K562 (cell line): ENCODE results near the gene MLKL. TPM values are rescaled to one million over a fixed set of nuclear protein-coding genes. Genes with fewer than 3 reads are reported as not detected.
A peak's percentile ranks its signal among the peaks of the same experiment; 100 is the strongest.

Experiments
- ATAC-seq: fragments of 200-7000 bp; cut with Tn5 transposase; 3 replicates; pipeline ENCODE4 v1.9.1; 2020; ENCODE audit warnings: moderate library complexity
- BruUV-seq: library from RNA; stranded (reverse); fragments of 400-500 nt; replicated peaks from 2 replicates; lab custom pipeline; 2021; lab: Mats Ljungman, UMichigan
- CTCF ChIA-PET: fragments of 300-600 bp; formaldehyde crosslinking; extraction: SDS; loops from one replicate; lab custom pipeline; 2021; ENCODE audit warnings: low intra/inter-chr PET ratio; lab: Yijun Ruan, JAX
- POLR2A ChIA-PET: fragments of 300-600, 350-650 bp; sonication (Branson Sonifier 250); formaldehyde crosslinking; extraction: SDS; loops from one replicate; lab custom pipeline; 2021; ENCODE audit warnings: antibody characterized with exemption, inconsistent platforms; lab: Yijun Ruan, JAX
- DNase-seq, 4 experiments: peaks; one replicate each; pipeline versions ENCODE4 v3.0.0 to v3.0.0-alpha.2; 2011 to 2018; ENCODE audit warnings: low spot score in 3 of 4, mixed read lengths in 3 of 4; ENCODE audit errors: extremely low read depth in 1 of 4
- FAIRE-seq: peaks from 2 replicates; lab custom pipeline; 2011; peaks lifted over from hg19 to GRCh38; lab: Jason Lieb, UNC
- H2AFZ ChIP-seq: 2 replicates; pipeline ENCODE4 v1.6.0; 2011; ENCODE audit warnings: low read depth, low read length, control low read depth, inconsistent platforms
- H3K27ac ChIP-seq: fragments of 200-600 bp; 3 replicates; pipeline ENCODE4 v1.8.0; 2011; ENCODE audit warnings: low read depth, mild to moderate bottlenecking, control low read depth, inconsistent platforms, low read length, moderate library complexity, mixed read lengths; ENCODE audit errors: extremely low read depth
- H3K27me3 ChIP-seq, 2 experiments: fragments of 300-600 bp in 1 of 2; 2 replicates in 1 of 2; 3 replicates in 1 of 2; pipeline versions ENCODE4 v1.6.0 to v1.8.0; 2011; ENCODE audit warnings: inconsistent platforms in 2 of 2, low read length in 2 of 2, mild to moderate bottlenecking in 1 of 2, mixed read lengths in 1 of 2, moderate library complexity in 1 of 2; ENCODE audit not compliant: control insufficient read depth in 2 of 2, insufficient read depth in 2 of 2
- H3K36me3 ChIP-seq: fragments of 300-600 bp; 3 replicates; pipeline ENCODE4 v1.8.0; 2011; ENCODE audit warnings: mild to moderate bottlenecking, low read length, inconsistent platforms; ENCODE audit not compliant: control insufficient read depth, insufficient read depth
- H3K4me1 ChIP-seq, 2 experiments: fragments of 200-600 bp in 1 of 2; replicated peaks in 1 of 2; 2 replicates in 1 of 2; 3 replicates in 1 of 2; pipeline versions ENCODE4 v1.5.1 to v1.8.0; 2011; ENCODE audit warnings: inconsistent platforms in 2 of 2, low read length in 2 of 2, mild to moderate bottlenecking in 1 of 2, mixed read lengths in 1 of 2, moderate library complexity in 1 of 2; ENCODE audit not compliant: control insufficient read depth in 2 of 2, insufficient read depth in 2 of 2
- H3K4me2 ChIP-seq: 2 replicates; pipeline ENCODE4 v1.6.1; 2011; ENCODE audit warnings: low read length, control low read depth, inconsistent platforms, mixed read lengths; ENCODE audit not compliant: insufficient read depth
- H3K4me3 ChIP-seq: fragments of 200-600 bp; sonication (generic), shearing (Covaris generic); 2 replicates; pipeline ENCODE4 v1.5.1; 2016; ENCODE audit warnings: control low read depth, inconsistent platforms
- H3K79me2 ChIP-seq: fragments of 200-600 bp; 3 replicates; pipeline ENCODE4 v1.8.0; 2011; ENCODE audit warnings: low read length, inconsistent platforms; ENCODE audit not compliant: control insufficient read depth, insufficient read depth
- H3K9ac ChIP-seq, 2 experiments: 2 replicates each; pipeline versions ENCODE4 v1.6.0 to v1.6.1; 2011; ENCODE audit warnings: low read depth in 2 of 2, low read length in 2 of 2, control low read depth in 1 of 2, inconsistent platforms in 1 of 2, mild to moderate bottlenecking in 1 of 2, mixed read lengths in 1 of 2; ENCODE audit not compliant: insufficient read depth in 1 of 2
- H3K9me1 ChIP-seq: one replicate; pipeline ENCODE4 v1.6.0; 2011; ENCODE audit warnings: inconsistent platforms, mild to moderate bottlenecking, low read length, moderate library complexity; ENCODE audit not compliant: control insufficient read depth, insufficient read depth
- H3K9me3 ChIP-seq: replicated peaks from 2 replicates; pipeline ENCODE4 v1.5.1; 2011; ENCODE audit warnings: low read depth, low read length, inconsistent platforms; ENCODE audit not compliant: control insufficient read depth, insufficient read depth
- H4K20me1 ChIP-seq: replicated peaks from 2 replicates; pipeline ENCODE4 v1.6.1; 2011; ENCODE audit warnings: low read length, inconsistent platforms, mixed read lengths; ENCODE audit not compliant: control insufficient read depth, insufficient read depth
- BMI1 ChIP-seq: fragments of 150-350 bp; IDR thresholded peaks from 2 replicates; pipeline ENCODE4 v1.6.1; 2014; ENCODE audit warnings: low read length
- NFE2L1 ChIP-seq: fragments of 450-650 bp; IDR thresholded peaks from 2 replicates; pipeline ENCODE4 v1.6.1; 2016; ENCODE audit warnings: missing genetic modification characterization, low read depth, mild to moderate bottlenecking, missing compliant biosample characterization, moderate library complexity, borderline replicate concordance
- PCBP1 ChIP-seq: fragments of 200-400 bp; formaldehyde crosslinking; IDR thresholded peaks from 2 replicates; pipeline ENCODE4 v1.6.1; 2018; ENCODE audit warnings: mild to moderate bottlenecking, low read depth, low read length; ENCODE audit not compliant: poor library complexity, severe bottlenecking
- PPARD ChIP-seq: fragments of 250-450 bp; sonication (Bioruptor Pico); IDR thresholded peaks from 2 replicates; pipeline ENCODE4 v1.8.0; 2022; ENCODE audit warnings: inconsistent platforms, mild to moderate bottlenecking, moderate library complexity
- SLC30A9 ChIP-seq: fragments of 250-450 bp; sonication (Bioruptor Pico); IDR thresholded peaks from 2 replicates; pipeline ENCODE4 v1.8.0; 2022; ENCODE audit warnings: mild to moderate bottlenecking, moderate library complexity
- TCF3 ChIP-seq: sonication (generic); formaldehyde crosslinking; IDR thresholded peaks from 2 replicates; pipeline ENCODE4 v1.4.0; 2020; ENCODE audit warnings: mild to moderate bottlenecking, missing genetic modification reagents
- ZNF239 ChIP-seq: fragments of 250-450 bp; sonication (Bioruptor Pico); IDR thresholded peaks from 2 replicates; pipeline ENCODE4 v1.4.0; 2020; ENCODE audit warnings: mild to moderate bottlenecking
- WGBS: fragments of 100-300 bp; shearing (Covaris generic); methylation state at CpG from one replicate; pipeline ENCODE4 v1.1.6; 2016; ENCODE audit warnings: low coverage, mixed read lengths; ENCODE audit not compliant: insufficient coverage; ENCODE audit errors: missing lambda C conversion rate; 5-methylcytosine and 5-hydroxymethylcytosine counted together
- in situ Hi-C: fragments of 300-500 bp; cut with MboI; formaldehyde crosslinking; loops from 4 replicates; pipeline ENCODE4 v1.15.0; 2018; ENCODE audit warnings: inconsistent platforms, mixed read lengths
- intact Hi-C: fragments of 100-400 bp; cut with micrococcal nuclease; formaldehyde crosslinking; loops from 2 replicates; pipeline ENCODE4 v1.14.2; 2022
- polyA plus RNA-seq, 8 experiments: library from polyadenylated mRNA; depleted of rRNA in 4 of 8; stranded (reverse) in 5 of 8; unstranded in 3 of 8; fragments of >200 nt; fragmentation: Nextera tagmentation in 2 of 8; fragmentation: Illumina TruSeq in 1 of 8; extraction: Ambion mirVana in 2 of 8; extraction: Trizol in 1 of 8; gene quantifications; 2 replicates each; pipeline versions ENCODE4 v1.2.1 to v1.2.3, GENCODE V29; 2011 to 2014; ENCODE audit warnings: inconsistent platforms in 1 of 8, missing spikeins in 1 of 8
- total RNA-seq, 7 experiments: library from RNA; depleted of rRNA in 6 of 7; stranded (reverse); fragments of >200 nt in 6 of 7; fragmentation: Illumina TruSeq in 2 of 7; extraction: Trizol in 2 of 7; gene quantifications; 2 replicates each; pipeline versions ENCODE4 v1.2.1 to v1.2.3, GENCODE V29; 2011 to 2021; ENCODE audit warnings: low replicate concordance in 1 of 7
- TF ChIP-seq, protein P1 (sequence below), 3 experiments: IDR thresholded peaks in 2 of 3; conservative IDR thresholded peaks in 1 of 3; 2 replicates each; pipeline ENCODE4 v1.5.1; 2011 to 2012; ENCODE audit warnings: low read length in 3 of 3, mild to moderate bottlenecking in 3 of 3, control low read depth in 2 of 3, improper control_type of control experiment in 1 of 3, inconsistent platforms in 1 of 3, low read depth in 1 of 3, mixed read lengths in 1 of 3, moderate library complexity in 1 of 3; ENCODE audit not compliant: insufficient read depth in 2 of 3
- TF ChIP-seq, protein P2 (sequence below): sonication (generic); formaldehyde crosslinking; IDR thresholded peaks from 2 replicates; pipeline ENCODE4 v1.8.0; 2023; ENCODE audit warnings: mild to moderate bottlenecking, missing genetic modification reagents

MLKL gene
- total and polyA plus RNA-seq, 9 of the 15 experiments (the other 6 are each of a cell fraction or from before 2014, with no cell fraction given): 1.6 to 6.1 (median 4.8) TPM

DNA sequence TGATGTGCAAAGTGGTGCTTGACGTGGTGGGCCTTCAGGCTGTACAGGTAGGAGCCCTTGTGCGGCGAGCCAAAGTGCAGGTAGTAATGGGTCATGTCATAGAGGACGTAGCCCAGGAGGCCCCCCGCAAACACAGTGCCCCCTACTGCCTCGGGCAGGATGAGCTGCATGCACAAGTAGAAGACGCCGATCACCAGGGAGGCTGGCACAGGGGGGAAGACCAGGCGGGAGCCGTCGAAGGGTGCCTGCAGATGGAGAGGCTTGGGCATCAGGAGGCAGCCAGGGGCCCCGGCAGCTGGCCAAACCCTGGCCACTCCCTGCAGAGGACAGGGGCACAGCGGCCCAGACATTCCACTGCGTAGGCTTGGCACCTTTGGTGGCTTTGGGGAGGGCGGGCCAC, 15.7 kb upstream of the MLKL start:
- no peaks in the 10 kb centered on the region for H3K9me3 ChIP-seq
- no peak overlapping the region for H2AFZ ChIP-seq
- FAIRE-seq (no peak), DNase-seq (peak in 1 of 4 experiments; percentile 7), ATAC-seq (peak; percentile 47; the same call in 2 of the 3 replicates)
- H3K36me3 ChIP-seq: no peaks in the 10 kb centered on the region
- intact Hi-C loops (no loop called here), in situ Hi-C loops (loop anchor here (25.0 kb wide), 1 partner anchor 421 kb away; the partner anchor contains the start of gene ZFP1)
- no peaks in the 10 kb centered on the region for H3K9me1 ChIP-seq
- H3K9ac ChIP-seq: no peak overlapping the region
- 10% methylated on average over 14 of the region's 15 CpGs for WGBS
- no peak overlapping the region for H3K4me2 ChIP-seq
- peaks cover 22 to 50% of the 10 kb centered on the region in 2 experiments; a peak in 4 of 5 replicates for H3K27me3 ChIP-seq
- no TSS peak for BruUV-seq
- H3K4me1 ChIP-seq: peaks cover 0 to 20% of the 10 kb centered on the region in 2 experiments; a peak in 2 of 5 replicates
- H4K20me1 ChIP-seq: no peaks in the 10 kb centered on the region
- H3K27ac ChIP-seq: no peak overlapping the region
- TF ChIP-seq PCBP1 (no peak), PPARD (no peak), ZNF239 (CRISPR knock-in tag) (no peak), BMI1 (no peak), NFE2L1 (tag) (no peak), SLC30A9 (CRISPR knock-in tag) (no peak), TCF3 (CRISPR knock-in tag) (no peak)
- TF ChIP-seq, protein P1, sequence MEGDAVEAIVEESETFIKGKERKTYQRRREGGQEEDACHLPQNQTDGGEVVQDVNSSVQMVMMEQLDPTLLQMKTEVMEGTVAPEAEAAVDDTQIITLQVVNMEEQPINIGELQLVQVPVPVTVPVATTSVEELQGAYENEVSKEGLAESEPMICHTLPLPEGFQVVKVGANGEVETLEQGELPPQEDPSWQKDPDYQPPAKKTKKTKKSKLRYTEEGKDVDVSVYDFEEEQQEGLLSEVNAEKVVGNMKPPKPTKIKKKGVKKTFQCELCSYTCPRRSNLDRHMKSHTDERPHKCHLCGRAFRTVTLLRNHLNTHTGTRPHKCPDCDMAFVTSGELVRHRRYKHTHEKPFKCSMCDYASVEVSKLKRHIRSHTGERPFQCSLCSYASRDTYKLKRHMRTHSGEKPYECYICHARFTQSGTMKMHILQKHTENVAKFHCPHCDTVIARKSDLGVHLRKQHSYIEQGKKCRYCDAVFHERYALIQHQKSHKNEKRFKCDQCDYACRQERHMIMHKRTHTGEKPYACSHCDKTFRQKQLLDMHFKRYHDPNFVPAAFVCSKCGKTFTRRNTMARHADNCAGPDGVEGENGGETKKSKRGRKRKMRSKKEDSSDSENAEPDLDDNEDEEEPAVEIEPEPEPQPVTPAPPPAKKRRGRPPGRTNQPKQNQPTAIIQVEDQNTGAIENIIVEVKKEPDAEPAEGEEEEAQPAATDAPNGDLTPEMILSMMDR (IDR thresholded peaks at IDR 0.05 in 2 of 3, conservative IDR thresholded peaks at IDR 0.05 in 1 of 3; ENCODE audit: insufficient read depth in 2 of 3, low read depth in 1 of 3, low read length in 3 of 3): peak in 2 of 3 experiments; percentile 20 to 28; a peak in 1 of 6 replicates
- TF ChIP-seq, protein P2, sequence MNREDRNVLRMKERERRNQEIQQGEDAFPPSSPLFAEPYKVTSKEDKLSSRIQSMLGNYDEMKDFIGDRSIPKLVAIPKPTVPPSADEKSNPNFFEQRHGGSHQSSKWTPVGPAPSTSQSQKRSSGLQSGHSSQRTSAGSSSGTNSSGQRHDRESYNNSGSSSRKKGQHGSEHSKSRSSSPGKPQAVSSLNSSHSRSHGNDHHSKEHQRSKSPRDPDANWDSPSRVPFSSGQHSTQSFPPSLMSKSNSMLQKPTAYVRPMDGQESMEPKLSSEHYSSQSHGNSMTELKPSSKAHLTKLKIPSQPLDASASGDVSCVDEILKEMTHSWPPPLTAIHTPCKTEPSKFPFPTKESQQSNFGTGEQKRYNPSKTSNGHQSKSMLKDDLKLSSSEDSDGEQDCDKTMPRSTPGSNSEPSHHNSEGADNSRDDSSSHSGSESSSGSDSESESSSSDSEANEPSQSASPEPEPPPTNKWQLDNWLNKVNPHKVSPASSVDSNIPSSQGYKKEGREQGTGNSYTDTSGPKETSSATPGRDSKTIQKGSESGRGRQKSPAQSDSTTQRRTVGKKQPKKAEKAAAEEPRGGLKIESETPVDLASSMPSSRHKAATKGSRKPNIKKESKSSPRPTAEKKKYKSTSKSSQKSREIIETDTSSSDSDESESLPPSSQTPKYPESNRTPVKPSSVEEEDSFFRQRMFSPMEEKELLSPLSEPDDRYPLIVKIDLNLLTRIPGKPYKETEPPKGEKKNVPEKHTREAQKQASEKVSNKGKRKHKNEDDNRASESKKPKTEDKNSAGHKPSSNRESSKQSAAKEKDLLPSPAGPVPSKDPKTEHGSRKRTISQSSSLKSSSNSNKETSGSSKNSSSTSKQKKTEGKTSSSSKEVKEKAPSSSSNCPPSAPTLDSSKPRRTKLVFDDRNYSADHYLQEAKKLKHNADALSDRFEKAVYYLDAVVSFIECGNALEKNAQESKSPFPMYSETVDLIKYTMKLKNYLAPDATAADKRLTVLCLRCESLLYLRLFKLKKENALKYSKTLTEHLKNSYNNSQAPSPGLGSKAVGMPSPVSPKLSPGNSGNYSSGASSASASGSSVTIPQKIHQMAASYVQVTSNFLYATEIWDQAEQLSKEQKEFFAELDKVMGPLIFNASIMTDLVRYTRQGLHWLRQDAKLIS (CRISPR knock-in tag): no peak
- POLR2A ChIA-PET: no interaction called here
- CTCF ChIA-PET: no interaction called here
- H3K79me2 ChIP-seq: no peaks in the 10 kb centered on the region
- H3K4me3 ChIP-seq: no peak overlapping the region
